ENCODE results near the gene GAS6.

GRCh38 chr13:113845055-113845454, 18.8 kb downstream of the GAS6 start:
- TF ChIP-seq EZH2 (IDR thresholded peaks at IDR 0.05; ENCODE audit: borderline replicate concordance, low read depth, low read length, severe bottlenecking) (no peak), CTCF (IDR thresholded peaks at IDR 0.05; ENCODE audit: extremely low read depth in 1 of 2, insufficient read depth in 1 of 2, low read depth in 1 of 2, low read length in 2 of 2) (no peak), POLR2A (IDR thresholded peaks at IDR 0.05; ENCODE audit: low read depth, low read length) (no peak)

Measured in endothelial cell of umbilical vein (primary cell).